GM10266 (cell line): ENCODE results near the gene CEP72.

Experiments used
- DNase-seq: peaks from one replicate; pipeline ENCODE4 v3.0.0; 2012; ENCODE audit errors: extremely low spot score
- CTCF ChIP-seq: IDR thresholded peaks from 2 replicates; pipeline ENCODE4 v1.5.1; 2012; ENCODE audit warnings: mild to moderate bottlenecking, low read depth; ENCODE audit not compliant: control insufficient read depth, insufficient read depth; ENCODE audit errors: missing control alignments

Gene CEP72

DNA sequence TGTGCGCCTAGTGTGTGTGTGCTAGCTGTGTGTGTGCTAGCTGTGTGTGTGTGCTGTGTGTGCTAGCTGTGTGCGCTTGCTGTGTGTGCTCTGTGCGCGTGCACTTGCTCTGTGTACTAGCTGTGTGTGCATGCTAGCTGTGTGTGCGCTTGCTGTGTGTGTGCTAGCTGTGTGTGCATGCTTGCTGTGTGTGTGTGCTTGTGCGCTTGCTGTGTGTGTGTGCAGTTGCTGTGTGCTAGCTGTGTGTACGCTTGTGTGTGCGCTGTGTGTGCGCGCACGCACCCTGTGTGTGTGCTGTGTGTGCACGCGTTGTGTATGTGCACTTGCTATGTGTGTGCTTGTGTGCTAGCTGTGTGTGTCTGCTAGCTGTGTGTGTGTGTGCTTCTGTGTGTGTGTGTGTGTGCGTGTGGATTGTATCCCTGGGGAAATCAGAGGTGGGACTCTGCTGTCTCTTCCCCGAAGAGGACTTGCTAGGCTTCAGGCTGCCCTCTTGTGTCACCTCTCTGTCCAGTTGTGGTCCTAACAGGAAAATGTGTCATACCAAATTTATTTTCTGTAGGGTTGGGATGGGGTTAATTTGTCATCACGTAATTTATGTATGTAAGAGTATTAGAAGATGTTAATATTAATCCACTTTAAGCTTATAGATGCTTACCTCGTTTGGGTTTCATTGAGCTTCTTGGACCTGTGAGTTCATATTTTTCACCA lies 42.1 kb downstream of the CEP72 start:
- no peak for TF ChIP-seq CTCF

GRCh38 chr5:655406-655805 lies 43.3 kb downstream of the CEP72 start:
- no peak for TF ChIP-seq CTCF
- no peak for DNase-seq

More for the DNA sequence above, 42.1 kb downstream of the CEP72 start:
- DNase-seq: no peak

GRCh38 chr5:657570-657969 lies 45.4 kb downstream of the CEP72 start:
- TF ChIP-seq CTCF: no peak
- no peak for DNase-seq

GRCh38 chr5:658103-658502 lies 46.0 kb downstream of the CEP72 start:
- no peak for DNase-seq
- no peak for TF ChIP-seq CTCF

- no peak for DNase-seq
- no peak for TF ChIP-seq CTCF
Measured at GRCh38 chr5:659496-660263, 47.5 kb downstream of the CEP72 start.

DNA sequence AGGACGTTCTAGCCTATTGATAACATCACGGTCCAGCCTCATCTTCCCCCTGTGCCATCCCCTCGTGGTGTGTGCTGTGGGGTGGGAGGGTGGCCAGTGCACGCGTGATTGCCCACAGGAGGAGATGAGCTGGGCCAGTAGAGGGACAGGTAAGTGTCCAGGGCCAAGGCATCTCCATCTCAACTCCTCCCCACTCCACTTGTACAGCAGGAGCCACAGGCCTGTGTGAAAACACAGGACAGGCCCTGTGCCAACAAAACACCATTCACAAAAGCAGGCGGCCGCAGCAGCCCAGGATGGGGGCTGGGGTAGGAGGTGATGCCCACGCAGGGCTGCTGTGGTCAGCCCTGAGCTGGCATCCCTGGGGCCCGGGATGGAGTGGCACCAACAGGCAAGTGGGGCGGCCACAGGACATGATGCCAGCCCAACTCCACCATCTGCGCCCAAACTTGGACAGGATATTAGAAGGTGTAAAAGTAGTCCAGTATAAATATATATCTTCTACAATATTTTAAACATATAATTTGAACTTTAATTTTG lies 48.4 kb downstream of the CEP72 start:
- no peak for DNase-seq

More for the DNA sequence above, 48.4 kb downstream of the CEP72 start:
- no peak for TF ChIP-seq CTCF
